Raji (cell line): ENCODE data around the gene CACNA2D4.

Source experiments
- POLR2A ChIP-seq: IDR thresholded peaks from 2 replicates; pipeline ENCODE4 v1.6.1; 2011; ENCODE audit warnings: low read depth, low read length, control low read depth; ENCODE audit not compliant: insufficient read depth

The CACNA2D4 gene

DNA sequence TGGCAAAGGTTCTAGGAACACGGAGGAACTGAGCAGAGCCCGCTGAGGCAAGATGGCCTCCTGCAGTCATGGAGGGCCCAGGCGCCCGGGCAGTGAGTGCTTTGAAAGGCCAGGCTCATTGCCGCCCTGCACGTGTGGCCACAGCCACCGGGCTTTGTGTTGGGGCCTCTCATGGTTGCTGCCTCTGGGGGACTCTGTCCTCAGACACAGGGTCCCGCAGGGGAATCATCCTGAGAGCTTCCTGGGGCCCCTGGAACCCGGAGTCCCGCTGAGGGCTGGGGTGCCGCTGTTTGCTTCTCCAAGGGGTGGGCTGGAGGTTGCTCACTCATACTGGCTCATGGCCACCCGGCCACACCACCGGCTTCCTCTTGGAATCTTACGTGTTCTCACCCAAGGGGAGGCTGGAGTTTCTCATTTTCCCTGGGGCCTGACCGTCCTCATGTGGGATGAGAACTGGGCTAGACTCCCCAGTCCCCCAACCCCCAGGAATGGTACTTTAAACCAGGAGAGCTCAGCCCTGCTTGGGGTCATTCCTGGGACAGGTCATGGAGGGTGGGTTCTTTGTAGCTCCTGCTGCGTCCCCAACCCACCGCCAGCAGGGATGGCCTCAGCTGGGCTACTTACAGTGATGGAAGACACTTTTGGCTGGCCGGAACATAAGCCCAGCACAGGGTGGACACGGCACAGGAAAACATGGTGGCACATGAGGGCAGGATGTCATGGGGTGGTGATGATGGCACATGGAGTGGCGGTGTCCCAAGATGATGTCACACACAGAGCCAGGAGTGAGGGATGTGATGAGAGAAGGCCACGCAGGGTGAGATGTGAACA lies 119.2 kb downstream of the CACNA2D4 start:
- TF ChIP-seq POLR2A = no peak

DNA sequence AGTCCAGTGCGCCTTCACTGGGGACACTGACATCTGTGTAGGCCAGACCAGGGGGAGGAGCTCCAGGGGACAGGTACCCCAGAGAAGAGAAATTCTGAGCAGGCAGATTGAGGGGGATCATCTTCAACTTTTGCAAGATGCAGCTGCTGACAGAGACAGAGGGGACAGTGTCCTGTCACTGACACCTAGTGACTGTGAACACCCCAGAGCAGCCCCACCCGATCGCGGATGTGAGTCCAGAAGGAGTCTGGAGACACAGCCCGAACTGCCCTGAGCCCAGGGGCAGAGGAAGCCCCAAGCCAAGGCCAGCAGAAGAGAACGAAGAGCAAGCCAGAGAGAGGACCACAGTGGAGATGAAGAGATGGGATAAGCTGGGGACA lies 119.8 kb downstream of the CACNA2D4 start:
- no peak for TF ChIP-seq POLR2A

DNA sequence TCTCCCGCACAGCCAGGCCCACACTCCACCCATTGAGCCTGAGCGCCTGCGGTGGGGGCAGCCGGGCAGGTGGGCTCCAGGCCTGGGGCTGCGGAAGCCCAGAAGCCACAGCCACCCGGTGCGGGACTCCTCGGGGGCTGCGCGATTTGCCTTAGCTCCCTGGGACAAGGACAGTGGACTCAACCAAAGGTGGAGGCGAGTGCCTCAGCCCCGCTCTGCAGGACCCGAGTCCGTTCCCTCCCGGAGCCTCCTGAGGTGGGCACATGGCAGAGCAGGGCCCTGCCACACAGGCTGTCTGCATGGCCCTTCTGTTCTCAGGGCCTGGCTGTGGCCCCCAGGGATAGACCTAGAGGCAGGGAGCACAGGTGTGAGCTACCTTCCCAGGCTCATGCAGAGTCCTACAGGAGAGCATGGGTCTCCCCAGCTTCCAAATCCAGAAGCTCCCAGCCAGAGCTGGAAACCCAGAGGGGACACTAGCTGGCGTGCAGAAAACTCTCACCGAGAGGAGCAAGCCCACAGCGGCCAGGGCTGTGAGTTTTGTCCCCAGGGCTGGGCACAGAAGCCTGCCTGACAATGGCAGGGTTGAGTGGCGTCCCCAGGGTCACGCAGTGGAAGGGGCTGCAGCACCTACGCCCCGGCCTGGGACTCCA lies 120.3 kb downstream of the CACNA2D4 start:
- no peak for TF ChIP-seq POLR2A

DNA sequence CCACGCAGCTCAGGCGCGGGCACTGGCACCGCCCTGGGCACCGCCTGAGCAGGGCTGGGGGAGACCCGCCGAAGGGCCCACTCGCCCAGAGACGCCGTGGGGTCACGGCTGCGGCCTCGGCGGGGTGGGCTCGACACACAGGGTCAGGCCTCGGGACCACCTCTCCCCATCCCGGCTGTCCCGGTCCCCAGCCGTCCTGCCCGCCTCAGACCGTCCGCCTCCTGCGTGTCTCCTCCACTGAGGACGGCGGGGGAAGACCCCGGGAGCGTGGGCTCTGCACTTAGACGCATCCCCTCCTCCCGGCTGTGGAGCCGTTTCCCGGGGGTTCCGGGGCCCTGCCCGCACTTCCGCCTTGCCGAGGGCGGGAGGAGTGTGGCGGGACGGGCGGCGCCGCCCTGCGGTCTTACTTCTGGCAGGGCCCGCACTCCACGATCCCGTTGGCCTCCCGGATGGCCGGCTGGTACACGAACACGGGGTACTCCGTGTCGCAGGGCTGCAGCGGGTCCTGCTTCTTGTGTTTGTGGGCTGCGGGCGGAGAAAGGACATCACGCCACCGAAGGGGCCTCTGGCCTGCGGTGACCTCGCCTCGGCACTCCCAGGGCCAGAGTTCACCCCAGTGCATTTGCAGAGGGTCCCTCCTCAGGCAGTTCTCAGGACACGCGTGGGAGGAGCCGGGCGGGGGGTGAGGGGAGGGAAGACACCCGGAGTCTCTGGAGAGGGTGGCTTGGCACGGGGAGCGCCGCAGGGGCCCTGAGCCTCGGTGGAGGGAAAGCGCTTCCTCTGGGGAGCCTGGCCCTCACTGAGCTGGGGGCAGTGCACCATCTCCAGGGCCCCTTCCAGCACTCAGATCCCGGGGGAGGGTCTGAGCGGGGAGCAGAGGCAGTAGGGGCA lies 121.2 kb downstream of the CACNA2D4 start:
- TF ChIP-seq POLR2A = no peak

DNA sequence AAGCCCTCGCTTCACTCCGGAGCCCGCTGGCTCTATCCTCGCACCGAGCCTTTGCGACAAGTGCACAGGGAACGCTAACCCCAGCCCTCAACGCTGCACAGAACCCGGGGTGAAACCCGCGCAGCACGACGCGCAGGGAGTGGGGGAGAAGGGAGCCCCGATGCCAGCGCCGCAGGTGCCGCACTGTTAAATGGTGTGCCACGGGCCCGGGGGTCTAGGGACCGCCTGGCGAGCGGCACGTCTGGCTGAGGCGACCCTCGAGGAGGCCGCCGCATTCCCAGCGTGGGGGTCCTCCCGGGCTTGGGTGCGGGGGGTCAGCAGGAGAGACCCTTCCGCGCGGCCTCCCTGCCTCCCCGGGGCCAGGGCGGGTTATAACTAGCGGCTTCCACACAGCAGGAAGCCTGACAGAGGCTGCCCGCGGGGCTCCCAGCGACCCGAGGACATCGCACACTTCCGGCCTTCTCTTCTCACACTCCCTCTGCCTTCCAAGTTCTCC lies 121.9 kb downstream of the CACNA2D4 start:
- no peak for TF ChIP-seq POLR2A

DNA sequence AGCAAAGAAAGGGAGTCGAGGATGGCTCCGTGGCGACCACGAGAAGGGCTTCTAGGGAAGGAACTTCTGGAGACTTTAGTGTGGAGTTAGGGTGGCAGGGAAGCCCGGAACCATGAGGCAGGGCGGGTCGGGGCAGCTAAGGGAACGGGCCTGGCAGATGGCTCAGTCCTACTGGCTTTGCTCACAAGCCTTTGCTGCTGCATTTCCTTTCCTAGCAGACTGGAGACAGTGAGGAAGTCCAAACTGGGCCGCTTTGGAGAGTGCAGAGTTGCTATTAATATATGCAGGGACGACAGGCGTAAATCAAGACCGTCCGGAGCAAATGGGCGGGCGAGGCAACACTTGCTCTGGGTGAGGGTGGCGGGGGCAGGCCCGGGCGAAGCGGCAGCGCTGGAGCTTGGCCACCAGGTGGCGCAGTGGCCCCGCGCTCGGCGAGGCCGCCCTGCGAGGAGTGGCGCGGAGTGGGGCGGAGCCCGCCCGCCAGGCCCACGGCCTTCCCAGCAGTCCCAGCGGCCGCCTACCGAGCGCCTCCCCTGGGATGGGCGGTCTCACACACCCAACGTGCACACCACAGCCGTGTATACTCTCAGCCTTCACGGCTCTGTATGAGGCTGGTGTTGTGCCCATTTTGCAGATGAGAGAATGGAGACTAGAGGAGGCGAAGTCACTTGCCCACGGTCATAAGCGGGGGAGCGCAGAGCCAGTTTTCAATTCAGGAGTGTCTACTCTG lies 122.5 kb downstream of the CACNA2D4 start:
- TF ChIP-seq POLR2A = peak; percentile 94

DNA sequence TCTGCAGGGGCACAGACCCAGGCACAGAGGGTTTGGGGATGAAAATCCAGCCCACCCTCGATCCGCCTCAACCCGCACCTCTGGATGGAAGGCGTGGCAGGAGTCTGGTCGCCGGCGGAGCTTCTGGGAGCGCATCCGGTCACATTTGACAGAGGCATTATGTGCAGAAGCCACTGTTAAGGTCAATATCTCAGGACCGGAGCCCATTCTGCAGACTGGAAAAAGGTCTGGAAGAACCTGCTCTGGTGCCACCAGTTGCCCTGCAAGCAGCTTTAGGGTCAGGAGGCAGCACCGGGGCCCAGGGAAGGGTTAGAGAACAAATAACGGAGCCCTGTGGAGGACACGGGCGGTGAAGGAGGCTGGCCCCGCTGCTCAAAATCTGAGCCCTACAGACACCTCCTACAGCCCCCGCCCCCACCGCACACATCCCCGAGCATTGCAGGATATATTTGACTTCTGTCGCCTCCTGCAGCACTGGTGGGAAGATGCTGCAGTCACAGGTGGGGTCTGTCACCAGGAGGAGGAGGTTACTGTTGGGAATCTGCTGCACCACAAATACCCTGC lies 123.1 kb downstream of the CACNA2D4 start:
- TF ChIP-seq POLR2A = no peak

DNA sequence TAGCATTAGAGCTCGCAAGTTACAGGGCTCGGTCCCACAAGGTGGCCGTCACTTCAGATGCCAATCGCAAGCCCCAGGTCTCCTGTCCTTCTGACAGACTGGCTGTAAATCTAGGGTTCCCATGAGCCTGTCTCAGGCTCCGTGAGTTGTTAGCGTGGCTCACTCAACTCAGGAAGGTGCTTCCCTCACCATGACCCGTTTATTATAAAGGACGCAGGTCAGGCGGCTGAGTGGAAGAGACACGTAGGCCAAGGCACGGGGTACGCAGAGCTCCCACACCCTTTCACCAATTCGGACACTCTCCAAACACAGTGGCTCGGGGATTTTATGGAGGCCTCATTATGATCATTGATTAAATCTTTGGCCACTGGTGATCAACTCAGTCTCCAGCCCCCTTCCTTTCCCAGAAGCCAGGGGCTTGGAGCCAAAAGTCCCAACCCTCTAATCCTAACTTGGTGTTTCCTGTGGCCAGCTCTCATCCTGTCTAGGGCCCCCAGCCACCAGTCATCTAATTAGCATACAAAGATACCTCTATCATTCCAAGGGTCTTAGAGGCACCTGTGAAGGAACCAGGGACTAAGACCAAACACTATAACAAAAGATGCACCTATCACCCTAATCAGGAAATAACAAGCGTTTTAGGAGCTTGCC lies 123.9 kb downstream of the CACNA2D4 start:
- TF ChIP-seq POLR2A = no peak

DNA sequence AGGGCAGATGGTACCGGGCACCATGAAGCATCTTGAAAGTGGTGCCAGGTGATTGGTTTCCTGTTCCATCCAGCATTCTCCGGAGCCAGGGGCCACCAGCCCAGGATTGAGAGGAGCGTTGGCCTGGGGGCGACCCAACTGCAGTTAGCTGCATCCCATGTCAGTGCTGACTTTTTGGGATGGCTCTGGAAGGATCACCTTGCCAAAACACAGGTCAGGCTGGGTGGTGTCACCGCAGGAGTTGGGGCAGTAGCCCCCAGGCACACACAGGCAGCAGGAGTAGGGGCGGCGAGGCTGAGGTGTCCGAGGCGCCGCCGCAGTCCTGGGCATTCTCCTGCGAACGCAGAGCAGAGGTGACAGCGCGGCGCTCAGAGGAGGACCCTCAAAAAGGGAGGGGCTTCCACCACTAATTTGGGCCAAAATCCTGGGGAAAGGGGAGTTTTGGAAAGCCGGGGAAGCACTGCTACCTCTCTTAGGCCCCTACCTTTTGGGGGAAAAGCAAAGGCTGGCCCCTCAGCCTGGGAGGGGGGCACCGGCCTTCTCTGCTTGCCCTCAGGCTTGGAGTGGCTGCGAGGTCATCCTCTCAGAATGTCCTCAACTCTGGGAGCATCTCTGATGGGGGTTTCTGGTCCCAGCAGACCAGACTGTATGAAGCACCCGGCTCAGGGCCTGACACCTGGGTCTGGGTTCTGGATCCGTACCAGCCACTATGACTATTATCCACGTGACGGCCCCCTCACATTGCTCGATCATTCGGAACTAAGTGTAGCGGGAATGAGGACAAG lies 124.8 kb downstream of the CACNA2D4 start:
- TF ChIP-seq POLR2A = no peak

DNA sequence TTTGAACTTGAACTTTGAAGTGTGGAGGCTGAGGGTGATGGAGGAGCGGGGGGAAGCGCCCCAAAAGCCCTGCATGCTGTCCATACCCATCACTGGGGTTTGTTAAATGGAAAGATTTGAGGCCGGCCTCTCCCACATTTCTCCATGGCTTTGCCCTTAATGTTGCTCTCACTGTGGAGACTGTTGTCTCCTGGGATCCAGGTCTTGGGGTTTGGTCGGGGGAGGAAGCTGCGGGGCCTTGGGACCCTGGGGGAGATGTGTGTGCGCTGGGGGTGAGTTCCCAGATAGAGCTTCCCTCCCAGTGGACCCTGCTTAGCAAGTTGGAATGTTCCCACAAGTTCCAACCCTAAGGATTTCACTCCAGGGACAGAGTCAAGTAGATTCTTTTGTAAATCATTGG lies 126.0 kb downstream of the CACNA2D4 start:
- no peak for TF ChIP-seq POLR2A

DNA sequence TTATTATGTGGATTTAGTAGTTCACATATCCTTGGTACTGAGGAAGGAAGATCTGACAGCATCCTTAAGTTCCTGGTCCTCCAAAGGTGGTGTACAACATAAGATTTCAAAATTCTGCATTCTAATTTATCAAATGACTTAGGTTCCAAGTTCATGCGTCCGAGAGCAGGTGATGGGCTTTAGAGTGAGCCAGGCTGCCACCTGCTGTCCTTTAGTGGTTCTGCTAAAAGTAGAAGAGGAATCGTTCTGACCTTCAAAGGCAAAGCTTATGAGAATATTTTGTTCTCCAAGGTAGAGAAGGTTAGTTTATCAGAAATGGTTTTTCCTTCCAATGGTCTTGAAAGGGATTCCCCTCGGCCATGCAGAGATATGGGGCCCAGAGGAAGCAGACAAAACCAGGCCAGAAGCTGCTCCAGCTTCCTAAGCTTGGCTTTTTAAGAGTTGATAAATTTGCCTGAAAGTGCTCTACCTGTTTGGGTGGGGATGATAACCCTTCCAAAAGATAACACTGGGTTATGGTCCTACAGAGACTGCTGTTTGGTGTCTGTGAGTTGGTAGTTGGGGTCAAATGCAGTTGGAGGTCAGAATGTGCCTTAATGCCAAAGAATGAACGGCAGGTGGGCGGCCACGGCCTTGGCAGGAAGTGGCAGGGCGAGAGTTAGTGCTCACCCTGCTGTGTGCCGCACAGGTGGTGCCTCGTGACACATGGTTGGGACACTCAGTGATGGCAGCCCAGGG lies 127.2 kb downstream of the CACNA2D4 start:
- no peak for TF ChIP-seq POLR2A

DNA sequence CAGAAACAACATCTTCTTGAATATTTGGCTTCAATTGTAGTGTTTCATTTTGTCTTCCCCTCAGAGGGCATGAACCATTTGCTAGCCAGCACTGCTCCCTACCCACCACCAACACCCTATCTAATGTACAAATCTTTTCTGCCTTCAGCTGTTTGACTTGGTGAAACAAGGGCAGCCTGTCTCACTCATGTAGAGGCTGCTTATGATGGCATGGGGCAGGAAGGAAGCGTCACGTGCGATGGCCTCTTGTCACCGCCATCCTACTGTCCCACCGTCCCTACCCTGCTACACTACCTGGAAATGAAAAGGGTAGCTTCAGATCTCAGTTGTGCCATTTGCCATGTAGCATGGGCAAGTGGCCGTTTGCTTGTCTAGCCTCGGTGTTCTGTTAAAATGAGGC lies 128.0 kb downstream of the CACNA2D4 start:
- TF ChIP-seq POLR2A = no peak
